ENCODE results near the gene ANAPC5. TPM values are rescaled to one million over a fixed set of nuclear protein-coding genes. Genes with fewer than 3 reads are reported as not detected.
"Not testable (repeated sequence)": the region's sequence is repeated elsewhere in the genome, so short reads cannot be mapped to it uniquely, and the experiment has no call there.

ANAPC5 gene
- polyA plus RNA-seq, 1 donor = 113 TPM

GRCh38 chr12:121307397-121307796, 44.8 kb downstream of the ANAPC5 start:
- not testable (repeated sequence) for DNase-seq

GRCh38 chr12:121304306-121304705, 47.9 kb downstream of the ANAPC5 start:
- DNase-seq = no peak

GRCh38 chr12:121301876-121302275, 50.3 kb downstream of the ANAPC5 start:
- DNase-seq = no peak

GRCh38 chr12:121300083-121300819, 52.0 kb downstream of the ANAPC5 start:
- no peak for DNase-seq

- no peak for DNase-seq
Observed at GRCh38 chr12:121299662-121300061, 52.5 kb downstream of the ANAPC5 start.

GRCh38 chr12:121298411-121298810, 53.8 kb downstream of the ANAPC5 start:
- not testable (repeated sequence) for DNase-seq

- DNase-seq = peak; percentile 28
Observed at GRCh38 chr12:121297435-121297991, 54.7 kb downstream of the ANAPC5 start.

- DNase-seq = peak; percentile 91
Observed at GRCh38 chr12:121296618-121297434, 55.4 kb downstream of the ANAPC5 start, which contains the start of gene CAMKK2. Gene CAMKK2 (minus strand): TSS chr12:121296709. CDS start chr12:121274526, 22,183 bp downstream.

- DNase-seq = no peak
Observed at GRCh38 chr12:121295746-121296617, 56.2 kb downstream of the ANAPC5 start.

GRCh38 chr12:121295116-121295745, 57.0 kb downstream of the ANAPC5 start:
- no peak for DNase-seq

GRCh38 chr12:121294151-121294889, 57.9 kb downstream of the ANAPC5 start:
- DNase-seq = no peak

GRCh38 chr12:121293603-121294002, 58.6 kb downstream of the ANAPC5 start:
- DNase-seq = no peak

GRCh38 chr12:121290410-121290809, 61.8 kb downstream of the ANAPC5 start:
- no peak for DNase-seq

- DNase-seq = no peak
Observed at GRCh38 chr12:121289962-121290361, 62.2 kb downstream of the ANAPC5 start.

- DNase-seq = peak; percentile 55
Observed at GRCh38 chr12:121288986-121289385, 63.2 kb downstream of the ANAPC5 start.

GRCh38 chr12:121288158-121288845, 63.9 kb downstream of the ANAPC5 start:
- DNase-seq = no peak

- DNase-seq = no peak
Observed at GRCh38 chr12:121287267-121287954, 64.8 kb downstream of the ANAPC5 start.

- no peak for DNase-seq
Observed at GRCh38 chr12:121285856-121286255, 66.4 kb downstream of the ANAPC5 start.

GRCh38 chr12:121284551-121285390, 67.4 kb downstream of the ANAPC5 start:
- DNase-seq = no peak

Measured in hindlimb muscle (tissue), 1 donor.